HG02763 (cell line): ENCODE data around the gene UBE2E2.

Source experiments
- ATAC-seq: cut with Tn5 transposase; IDR thresholded peaks from one replicate; pipeline ENCODE4 v1.9.1; 2021; ENCODE audit warnings: mild to moderate bottlenecking, moderate library complexity; ENCODE audit not compliant: unreplicated experiment

Gene UBE2E2

GRCh38 chr3:23272820-23273219 is 69.7 kb downstream of the UBE2E2 start:
- ATAC-seq = no peak

DNA sequence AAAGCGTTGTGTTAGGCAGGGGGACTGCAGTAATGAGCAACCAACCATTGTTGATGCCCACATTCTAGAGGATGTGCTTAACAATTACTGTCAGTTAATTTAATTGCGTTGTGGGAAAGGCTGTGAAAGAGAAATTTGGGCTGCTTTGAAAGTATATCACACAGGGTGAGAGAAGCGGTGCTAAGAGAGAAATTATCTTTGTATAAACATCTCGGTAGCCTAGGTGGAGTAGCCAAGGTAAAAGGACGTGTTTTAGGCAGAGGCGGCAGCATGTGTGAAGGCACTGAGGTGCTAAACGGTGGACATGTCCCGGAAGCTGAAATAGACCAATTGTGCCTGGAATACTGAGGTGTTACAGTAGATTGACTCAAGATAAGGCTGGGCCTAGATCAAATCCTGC is 71.9 kb downstream of the UBE2E2 start:
- no peak for ATAC-seq

DNA sequence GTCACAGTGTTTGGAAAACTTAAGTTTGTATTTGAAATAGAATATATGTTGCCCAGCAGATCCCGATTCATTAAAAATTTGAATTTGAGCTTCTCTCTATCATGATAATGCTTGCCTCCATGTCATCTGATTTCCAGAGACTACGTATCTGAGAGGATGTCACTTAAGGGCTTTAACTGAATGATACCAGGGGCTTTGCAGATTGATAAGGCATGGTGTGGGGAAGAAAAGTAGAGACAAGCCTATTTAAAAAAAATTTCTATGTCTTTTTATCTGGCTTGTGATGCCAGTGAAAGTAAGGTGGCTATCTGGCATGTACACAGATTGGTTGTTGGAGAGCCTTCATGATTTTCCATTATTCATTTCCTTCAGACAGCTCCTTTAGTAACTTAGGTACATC is 72.7 kb downstream of the UBE2E2 start:
- no peak for ATAC-seq

- ATAC-seq = no peak
Measured at GRCh38 chr3:23276913-23277658, 74.0 kb downstream of the UBE2E2 start.

GRCh38 chr3:23277688-23278087 is 74.6 kb downstream of the UBE2E2 start:
- no peak for ATAC-seq

GRCh38 chr3:23283625-23284024 is 80.5 kb downstream of the UBE2E2 start:
- ATAC-seq = no peak

GRCh38 chr3:23288286-23288685 is 85.2 kb downstream of the UBE2E2 start:
- ATAC-seq = no peak

- ATAC-seq = no peak
Measured at GRCh38 chr3:23288715-23289114, 85.6 kb downstream of the UBE2E2 start.

GRCh38 chr3:23292432-23292831 is 89.3 kb downstream of the UBE2E2 start:
- no peak for ATAC-seq

GRCh38 chr3:23294770-23295387 is 91.8 kb downstream of the UBE2E2 start:
- ATAC-seq = no peak

DNA sequence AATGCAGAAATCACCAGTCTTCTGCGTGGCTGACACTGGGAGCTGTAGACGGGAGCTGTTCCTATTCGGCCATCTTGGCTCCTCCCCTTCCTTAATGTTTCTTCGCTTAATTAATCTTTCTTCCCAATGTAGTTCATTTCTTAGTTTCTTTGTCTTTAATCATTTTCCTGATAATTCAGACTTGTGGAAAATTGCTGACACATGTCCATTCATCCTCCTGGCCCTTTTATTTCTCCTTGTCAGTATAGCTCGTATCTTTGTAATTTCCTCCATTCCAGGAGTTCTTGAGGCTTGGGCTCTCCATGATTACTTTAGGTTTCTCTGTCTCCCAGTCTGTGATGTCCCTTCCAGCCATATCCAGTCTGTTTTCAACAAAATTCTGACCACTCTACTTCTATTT is 98.7 kb downstream of the UBE2E2 start:
- ATAC-seq = no peak

- ATAC-seq = no peak
Measured at GRCh38 chr3:23302271-23302670, 99.1 kb downstream of the UBE2E2 start.

DNA sequence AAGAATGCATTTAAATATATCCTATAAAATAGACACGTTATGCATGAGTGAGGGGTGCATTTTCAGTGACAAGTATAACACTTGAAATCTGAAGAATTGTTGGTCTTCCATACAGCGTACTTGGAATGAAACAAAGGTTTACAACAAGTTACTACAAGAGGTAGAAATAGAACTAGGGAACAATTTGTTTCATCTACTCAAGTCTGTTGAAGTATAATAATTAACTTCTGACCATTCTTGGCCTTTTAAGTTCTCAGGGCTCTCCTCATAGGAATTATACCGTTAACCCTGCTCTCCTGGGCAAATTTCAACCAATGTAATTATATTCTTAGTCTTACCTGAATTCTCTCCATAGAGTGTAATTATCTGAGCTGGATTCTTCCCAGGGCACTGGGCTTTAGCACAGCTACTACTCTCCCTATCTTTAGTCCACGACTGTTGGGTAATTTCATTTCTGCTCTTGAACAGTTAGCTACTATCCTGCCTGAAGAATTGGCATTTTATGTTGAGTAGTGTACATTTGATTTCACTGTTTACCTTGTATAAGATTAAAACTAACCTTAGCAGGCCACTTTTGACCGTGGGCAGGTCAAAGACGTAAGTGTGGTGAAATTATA is 100.6 kb downstream of the UBE2E2 start:
- no peak for ATAC-seq

DNA sequence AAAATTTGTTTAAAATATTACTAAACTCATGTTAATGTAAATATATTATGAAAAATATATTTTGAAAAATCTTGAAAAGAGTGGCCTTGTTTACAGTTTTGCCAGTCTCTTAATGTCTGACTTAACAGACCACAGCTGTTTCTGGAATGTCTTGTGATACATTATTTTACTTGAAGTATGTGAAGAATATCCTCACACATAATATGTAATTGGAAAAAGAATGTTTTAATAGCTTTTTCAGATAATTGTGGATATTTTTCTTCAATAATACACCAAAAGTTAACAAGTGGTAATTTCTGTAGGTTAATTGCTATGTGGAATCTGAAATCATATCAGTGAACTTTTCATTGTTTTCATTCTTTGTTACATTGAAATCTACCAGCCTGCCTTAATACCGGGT is 101.3 kb downstream of the UBE2E2 start:
- no peak for ATAC-seq

- ATAC-seq = no peak
Measured at GRCh38 chr3:23308986-23309625, 106.0 kb downstream of the UBE2E2 start.

GRCh38 chr3:23312866-23313265 is 109.7 kb downstream of the UBE2E2 start:
- no peak for ATAC-seq

- no peak for ATAC-seq
Measured at GRCh38 chr3:23314981-23315762, 112.0 kb downstream of the UBE2E2 start.

DNA sequence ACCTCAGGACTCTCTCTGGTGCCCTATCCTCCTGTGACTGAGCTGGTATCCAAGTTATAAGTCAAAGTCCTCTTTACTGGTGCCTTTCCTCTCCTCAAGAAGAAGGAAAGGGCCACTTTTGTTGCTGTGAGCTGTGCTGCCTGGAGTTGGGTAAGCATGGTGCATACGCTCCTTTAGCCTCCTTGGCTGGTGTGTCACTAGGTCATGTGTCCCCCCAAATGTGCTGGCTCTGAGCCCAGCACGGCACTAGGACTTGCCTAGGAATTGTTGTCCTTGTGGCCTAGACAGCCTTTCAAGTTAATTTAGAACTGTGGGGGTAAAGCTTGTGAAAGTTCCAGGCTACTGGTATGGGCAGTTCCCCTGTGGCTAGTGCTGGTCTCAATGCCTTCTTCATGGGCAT is 113.8 kb downstream of the UBE2E2 start:
- no peak for ATAC-seq

DNA sequence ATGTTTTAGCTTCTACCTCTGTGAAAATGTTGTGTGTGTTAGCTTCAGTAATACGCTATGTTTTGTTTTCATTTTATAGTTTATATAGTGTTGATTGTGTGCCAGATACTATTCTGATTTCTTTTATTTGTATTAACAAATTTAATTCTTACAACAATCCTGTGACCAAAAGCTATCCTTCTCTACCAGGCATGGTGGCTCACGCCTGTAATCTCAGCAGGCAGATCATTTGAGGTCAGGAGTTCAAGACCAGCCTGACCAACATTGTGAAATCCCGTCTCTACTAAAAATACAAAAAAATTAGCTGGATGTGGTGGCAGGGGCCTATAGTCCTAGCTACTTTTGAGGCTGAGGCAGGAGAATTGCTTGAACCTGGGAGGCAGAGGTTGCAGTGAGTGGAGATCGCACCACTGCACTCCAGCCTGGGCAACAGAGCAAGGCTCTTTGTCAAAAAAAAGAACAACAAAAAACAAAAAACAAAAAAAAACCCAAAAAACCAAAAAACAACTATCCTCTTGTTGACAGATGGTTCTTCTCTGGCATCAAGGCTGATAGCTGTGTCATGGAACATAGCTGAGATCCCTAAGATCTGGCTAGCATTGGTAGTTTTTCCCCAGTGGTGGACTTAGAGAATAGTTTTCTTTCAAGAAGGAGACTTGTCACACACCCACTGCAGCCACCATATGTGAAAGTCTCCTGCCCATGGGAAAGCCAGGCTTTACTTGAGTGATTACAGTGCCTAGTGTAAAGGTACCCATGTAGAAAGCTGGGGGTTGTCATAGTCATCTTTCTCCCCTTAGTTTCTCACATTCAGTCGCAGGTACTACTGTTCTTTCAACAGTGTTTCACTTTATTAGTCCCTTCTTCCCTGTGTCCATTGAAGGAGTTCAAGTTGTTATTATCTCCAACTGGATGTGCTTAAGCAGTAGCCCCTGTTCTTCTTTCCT is 116.5 kb downstream of the UBE2E2 start:
- no peak for ATAC-seq
